HG03097 (cell line): ENCODE results near the gene TMCO4.

Experiments
- ATAC-seq: cut with Tn5 transposase; IDR thresholded peaks from one replicate; pipeline ENCODE4 v1.9.1; 2021; ENCODE audit not compliant: unreplicated experiment, low FRiP score

TMCO4 gene

DNA sequence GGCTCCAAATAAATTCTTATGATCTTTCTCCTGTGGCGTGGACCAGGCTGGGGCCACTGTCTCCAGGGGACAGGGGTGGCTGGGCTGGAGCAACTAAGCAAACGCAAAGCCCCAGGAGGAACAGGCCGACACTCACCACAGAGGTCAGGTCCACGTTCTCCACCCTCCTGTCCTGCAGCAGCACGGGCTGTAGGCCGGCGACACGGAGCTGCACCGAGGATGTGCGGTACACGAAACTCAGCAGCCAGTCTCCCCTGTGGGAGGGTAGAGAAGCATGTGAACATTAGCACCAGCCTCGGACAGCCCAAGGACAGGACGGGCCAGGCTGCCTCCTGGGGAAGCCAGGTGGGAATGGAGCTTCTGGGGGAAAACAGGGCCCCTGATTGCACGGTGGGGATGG, 105.4 kb downstream of the TMCO4 start:
- no peak for ATAC-seq

DNA sequence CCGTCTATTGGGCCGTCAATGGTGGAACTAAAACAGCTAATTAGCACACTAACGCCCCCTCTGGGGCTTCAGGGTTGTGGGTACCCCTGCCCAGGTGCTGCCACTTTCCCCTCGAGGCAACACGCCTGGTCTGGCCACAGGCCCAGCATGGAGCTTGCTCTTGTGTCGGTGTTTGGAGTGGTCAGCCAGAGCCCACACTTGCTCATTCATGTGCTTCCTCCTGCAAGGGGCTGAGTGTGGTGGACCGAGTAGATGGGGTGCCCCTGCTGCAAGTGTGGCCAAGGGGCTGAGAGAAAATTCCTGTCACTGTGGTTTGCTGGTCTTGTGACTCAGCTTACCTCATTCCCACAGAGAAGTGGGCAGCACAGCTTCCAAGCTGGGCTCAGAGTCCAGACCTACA, 109.4 kb downstream of the TMCO4 start:
- no peak for ATAC-seq

DNA sequence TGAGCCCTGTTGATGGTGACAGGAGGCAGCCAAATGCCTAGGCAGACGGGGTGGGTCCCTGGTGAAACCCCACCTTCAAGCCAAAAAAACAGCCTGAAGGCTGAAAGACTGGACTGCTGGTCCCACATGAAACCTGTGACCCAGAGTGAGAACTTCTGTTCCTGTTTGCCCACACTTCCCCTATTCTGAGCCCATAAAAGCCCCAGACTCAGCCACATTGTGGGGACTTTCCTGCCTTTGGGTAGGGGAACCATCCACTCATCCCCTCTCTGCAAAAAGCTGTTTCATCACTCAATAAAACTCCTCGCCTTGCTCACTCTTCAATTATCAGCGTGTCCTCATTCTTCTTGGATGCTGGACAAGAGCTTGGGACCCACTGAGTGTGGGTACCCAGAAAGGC, 109.9 kb downstream of the TMCO4 start:
- no peak for ATAC-seq

DNA sequence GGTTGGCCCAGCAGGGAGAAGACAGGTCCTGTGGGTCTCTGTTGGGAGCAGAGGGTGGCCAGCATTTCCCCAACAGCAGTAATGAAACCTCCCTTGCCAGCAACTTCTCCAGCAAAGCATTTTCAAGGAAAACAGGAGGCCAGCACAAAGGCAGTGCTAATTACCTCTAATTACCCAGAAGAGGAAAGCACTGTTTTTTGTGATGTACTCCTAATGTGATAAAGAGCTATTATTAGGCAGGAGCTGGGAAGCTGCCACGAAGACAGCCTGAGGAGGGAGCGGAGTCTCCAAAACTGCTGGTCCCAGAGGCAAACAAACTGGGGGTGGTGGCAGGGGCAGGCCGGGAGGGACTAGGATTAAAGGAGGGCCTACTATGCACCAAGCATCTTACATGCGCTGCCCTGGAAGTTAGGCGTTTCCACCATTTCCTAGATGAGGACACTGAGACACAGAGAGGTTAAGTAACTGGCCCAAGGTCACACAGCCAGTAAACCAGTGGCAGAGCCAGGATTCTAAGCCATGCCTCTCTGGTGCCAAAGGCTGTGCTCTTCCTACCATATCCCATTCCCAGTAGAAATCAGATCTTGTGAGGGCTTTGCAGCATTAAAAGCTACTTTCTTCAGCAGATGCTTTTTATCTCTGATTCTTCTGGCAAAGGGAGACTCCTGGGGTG, 110.5 kb downstream of the TMCO4 start:
- ATAC-seq, result no peak

DNA sequence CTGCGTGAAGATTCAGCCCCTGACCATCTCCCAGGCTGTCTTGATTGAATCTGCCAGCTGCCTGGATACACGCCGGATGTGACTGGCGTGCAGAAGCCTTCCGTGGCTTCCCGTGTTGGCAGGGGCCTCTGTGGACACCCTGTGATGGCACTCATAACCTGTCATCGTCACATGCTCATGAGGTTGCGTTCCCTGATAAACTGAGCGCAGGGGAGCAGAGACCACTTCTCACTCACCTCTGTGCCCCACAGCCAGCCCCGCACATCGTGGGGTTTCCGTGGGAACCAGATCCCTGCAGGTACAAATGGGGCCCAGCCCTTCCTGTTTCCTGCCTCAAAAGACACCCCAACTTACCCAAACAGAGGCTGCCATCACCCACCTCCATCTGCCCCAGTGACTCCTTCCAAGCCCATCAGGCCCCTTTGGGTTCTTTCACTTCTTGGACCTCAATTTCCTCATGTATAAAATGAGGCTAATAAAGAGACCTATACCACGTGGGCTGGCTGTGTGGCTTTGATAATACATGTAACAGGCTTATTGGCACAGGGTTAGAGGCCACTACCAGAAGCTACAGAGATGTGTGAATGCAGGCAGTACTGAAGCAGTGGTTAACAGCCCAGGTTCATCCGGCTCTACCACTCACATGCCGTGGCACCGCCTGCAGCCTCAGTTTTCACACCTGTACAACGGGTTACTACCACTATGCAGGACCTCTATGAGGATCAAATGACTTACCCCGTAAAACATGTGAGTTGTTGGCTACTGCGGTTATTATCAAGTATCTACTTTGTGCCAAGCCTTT, 111.5 kb downstream of the TMCO4 start:
- ATAC-seq, result no peak

DNA sequence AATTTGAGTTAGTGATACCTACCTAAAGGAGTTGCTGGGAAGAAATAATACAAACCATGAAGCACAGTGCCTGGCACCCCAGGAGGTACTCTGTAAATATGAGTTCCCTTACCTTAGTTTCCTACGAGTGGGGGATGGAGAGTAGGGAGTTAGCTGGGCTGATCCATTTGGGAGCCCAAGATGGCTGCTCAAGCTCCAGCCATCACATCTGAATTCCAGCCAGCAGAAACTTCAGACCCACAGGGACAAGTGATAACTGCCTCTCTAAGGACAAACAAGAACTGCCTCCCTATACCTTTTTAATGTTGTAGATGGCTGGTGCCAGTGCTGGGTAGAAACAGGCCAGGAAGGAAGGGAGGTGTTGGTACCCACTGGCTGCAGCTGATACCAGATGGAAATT, 112.3 kb downstream of the TMCO4 start:
- no peak for ATAC-seq

DNA sequence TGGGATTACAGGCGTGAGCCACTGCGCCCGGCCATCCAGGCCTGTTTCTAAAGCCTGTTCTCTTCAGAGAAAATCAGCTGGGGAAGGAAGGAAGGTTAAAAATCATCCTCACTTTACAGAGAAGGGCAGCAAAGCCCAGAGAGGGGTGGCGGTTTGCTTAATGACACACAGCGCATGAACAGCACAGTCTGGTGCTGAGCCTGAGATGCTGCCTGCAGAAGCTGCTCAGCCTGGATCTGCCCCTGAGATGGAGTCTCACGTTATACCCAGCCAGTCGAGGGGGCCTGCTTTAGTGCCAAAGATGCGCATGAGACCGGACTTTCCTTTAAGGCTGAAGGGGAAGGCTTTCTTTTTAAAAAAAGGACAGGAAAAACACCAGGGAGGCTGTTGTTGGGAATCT, 113.7 kb downstream of the TMCO4 start:
- no peak for ATAC-seq

DNA sequence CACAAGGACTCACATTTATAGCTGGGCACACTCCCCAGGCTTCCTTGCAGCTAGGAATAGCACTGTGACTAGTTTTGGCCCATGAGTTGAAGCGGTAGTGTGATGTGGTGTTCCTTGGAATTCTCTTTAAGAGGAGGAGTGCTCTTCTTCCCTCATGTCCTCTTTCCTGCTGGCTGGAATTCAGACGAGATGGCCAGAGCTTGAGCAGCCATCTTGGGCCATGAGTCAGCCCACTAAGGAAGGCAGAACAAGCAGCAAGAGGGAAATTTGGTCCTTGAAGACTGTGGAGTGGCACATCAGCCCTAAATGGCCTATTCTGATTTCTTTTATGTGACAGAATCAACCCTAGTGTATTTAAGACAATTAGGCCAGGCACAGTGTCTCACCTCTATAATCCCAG, 115.0 kb downstream of the TMCO4 start:
- no peak for ATAC-seq

DNA sequence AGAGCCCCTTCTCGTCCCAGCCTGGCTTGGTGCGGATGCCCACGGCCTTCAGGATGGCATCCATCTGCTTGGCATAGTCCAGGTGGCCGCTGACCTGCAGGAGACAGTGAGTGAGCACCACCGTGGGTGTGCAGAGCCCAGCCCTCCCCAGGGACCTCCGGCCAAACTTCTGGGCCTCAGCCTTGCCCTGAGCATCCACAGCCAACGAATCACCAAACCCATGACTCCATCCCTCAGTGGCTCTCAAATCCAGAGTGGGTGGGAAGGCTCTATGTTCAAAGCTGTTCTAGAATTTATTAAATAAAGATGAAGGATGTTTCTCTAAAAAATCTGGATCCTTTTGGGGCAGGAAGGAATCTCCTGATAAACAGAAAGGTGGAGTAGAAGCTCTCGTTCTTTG, 116.4 kb downstream of the TMCO4 start:
- no peak for ATAC-seq

DNA sequence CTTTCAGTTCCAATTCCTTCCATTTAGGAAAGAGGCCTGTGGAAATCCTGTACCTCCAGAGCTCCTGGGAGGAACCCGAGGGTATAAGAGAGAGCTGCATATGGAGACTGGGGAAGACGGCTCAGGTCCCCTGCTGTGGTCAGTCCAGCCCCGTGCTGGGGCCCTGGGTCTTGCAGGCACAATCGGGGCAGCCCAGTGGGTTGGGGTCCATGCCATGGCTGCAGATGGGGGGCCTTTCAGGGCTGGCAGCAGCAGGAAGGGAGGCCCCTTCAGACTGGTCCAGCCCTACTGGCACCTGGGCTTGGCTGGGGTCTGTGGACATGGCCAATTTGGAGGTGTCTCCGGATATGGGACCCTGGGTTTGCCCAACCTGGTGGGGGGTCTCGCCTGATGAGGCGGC, 116.8 kb downstream of the TMCO4 start:
- ATAC-seq, result no peak

DNA sequence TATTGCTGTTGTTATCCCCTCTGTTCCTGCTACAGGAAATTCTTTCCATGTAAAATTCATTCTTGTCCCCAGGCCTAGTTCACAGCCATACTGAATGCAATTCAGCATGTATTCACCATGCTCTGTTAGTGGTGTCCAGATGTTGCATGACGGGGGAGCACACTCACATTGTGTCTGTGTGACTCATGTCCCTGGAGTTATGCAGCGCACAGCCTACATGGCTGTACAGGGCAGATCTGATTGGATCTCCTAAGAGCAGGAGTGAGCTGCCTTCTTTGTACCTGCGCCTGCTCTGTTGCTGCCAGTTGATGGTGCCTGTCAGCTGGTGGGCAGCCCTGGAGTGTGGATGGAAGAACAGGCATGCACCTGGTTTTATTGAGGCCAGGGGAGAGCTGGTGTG, 117.5 kb downstream of the TMCO4 start:
- ATAC-seq, result no peak

DNA sequence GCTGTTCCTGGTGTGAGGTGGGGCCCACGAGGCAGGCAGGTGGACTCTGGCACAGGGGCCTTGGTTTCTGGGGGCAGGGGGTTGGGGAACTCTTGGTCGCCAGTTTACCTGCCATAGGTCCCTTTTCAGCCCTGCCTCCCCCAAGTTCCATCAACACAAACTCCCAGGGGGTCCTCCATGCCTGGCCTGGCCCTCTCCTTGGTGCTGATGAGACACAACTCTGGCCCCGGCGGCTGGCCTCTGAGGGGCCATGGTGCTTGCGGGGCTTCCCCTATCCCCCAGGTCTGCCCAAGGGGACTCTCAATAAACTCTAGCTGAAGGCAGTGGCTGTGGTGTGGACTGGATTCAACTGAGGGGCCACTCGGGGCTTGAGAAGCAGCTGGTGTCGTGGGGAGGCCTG, 119.1 kb downstream of the TMCO4 start:
- ATAC-seq, result no peak

DNA sequence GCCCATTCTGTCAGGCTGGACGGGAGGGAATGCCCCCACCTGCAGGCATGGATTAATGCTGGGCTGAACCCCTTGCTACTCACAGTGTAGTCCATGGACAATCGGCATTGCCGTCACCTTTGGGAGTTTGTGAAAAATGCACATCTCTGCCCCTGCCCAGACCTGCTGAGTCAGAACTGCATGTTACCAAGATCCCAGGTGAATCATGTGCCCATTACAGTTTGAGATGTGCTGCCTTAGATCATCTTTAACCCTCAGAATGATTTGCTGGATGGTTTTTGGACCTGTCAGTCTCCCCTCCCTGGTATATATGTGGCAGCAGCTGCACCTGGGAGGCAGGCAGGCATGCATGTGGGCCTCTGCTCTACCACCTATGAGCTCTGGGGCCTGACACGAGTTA, 120.0 kb downstream of the TMCO4 start:
- no peak for ATAC-seq

DNA sequence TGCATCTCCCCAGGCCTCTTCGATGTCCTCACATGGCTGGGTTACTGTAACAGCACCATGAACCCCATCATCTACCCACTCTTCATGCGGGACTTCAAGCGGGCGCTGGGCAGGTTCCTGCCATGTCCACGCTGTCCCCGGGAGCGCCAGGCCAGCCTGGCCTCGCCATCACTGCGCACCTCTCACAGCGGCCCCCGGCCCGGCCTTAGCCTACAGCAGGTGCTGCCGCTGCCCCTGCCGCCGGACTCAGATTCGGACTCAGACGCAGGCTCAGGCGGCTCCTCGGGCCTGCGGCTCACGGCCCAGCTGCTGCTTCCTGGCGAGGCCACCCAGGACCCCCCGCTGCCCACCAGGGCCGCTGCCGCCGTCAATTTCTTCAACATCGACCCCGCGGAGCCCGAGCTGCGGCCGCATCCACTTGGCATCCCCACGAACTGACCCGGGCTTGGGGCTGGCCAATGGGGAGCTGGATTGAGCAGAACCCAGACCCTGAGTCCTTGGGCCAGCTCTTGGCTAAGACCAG, 120.7 kb downstream of the TMCO4 start:
- no peak for ATAC-seq

DNA sequence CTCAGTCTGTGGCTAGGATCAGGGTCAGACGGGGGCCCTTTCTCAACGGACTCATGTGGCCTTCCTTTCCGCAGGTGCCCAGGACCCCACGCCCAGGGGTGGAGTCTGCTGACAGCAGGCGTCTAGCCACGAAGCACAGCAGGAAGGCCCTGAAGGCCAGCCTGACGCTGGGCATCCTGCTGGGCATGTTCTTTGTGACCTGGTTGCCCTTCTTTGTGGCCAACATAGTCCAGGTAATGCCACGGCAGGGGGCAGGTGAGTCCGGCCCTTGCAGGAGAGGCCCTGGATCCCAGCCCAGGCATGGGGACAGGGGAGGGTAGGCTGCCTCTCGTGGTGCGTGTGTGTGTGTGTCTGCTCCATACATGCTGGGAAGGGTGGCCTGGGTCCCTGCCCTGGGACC, 121.2 kb downstream of the TMCO4 start:
- no peak for ATAC-seq

DNA sequence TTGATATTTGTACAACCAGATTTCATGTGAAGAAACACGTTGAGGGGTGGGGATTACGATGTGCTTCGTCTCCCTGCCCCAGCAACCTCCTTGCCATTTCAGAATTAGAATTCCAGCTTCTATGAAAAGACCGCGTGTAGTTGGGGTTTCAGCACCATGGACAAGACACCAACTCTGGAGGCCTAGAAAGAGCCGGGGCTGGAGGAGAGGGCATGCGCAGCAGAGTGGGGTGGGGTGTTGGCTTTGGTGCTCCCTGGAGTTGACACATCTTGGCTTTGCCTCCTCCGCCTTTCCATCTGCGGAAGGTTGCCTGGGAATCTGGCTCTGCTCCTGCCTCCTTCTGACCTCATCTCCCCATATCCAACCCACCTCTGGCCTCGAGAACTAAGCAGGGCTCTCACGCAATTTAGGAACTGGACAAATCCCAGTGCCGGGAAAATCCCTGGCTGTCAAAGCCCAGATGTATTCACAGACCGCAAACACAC, 123.2 kb downstream of the TMCO4 start:
- no peak for ATAC-seq

DNA sequence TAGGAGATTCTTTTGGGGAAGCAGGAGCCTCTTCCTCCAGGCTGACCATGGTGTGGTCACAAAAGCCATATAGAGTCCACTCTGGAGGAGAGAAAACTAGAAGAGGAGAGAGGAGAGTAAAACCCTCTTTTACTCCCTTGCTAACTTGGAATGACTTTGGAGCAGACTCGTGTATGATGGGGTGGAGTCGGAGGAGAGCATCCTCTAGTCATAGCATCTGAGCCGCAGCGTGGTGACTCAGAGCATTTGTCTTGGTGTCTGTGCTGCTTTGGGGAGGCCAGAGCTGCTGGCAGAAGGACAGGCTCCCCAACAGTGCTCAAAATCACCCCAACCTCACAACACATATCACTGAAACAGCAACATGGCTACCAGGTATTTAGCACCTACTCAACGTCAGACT, 123.9 kb downstream of the TMCO4 start:
- ATAC-seq, result no peak

DNA sequence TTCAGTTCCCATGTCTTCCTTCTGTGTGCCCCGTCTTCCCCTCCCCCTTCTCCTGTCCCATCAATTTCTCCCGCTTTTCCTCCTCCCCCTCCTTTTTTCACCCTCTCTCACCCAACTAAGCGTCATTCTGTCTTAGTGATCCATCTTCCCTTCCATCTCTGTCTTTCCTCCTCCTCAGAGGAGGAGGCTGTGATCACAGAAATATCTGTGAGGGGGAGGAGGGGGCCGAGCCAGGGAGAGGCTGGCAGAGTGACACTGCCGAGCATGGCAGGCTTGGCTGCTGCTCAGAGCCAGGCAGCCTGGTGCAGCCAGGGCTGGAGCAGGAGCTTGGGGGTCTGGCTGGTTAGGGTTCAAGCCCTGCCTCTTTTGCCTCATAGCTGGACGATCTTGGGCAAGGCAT, 127.5 kb downstream of the TMCO4 start:
- no peak for ATAC-seq

DNA sequence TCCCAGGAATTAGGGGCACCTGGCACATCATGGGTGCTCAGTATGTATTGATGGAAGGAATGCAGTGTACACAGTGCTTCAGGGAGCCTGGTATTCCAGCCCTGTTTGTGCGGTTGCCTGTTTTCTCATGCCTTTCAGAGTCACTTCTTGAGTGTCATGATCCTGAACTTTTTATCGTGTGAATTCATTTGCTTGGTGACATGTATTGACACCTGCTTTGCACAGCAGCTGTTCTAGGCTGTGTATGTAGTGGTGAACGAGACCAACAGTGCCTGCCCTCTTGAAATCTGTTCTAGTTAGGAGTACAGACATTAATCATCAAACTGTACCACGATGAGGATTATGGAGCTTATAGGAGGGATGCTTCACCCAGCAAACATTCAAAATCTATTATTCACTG, 128.9 kb downstream of the TMCO4 start:
- no peak for ATAC-seq

DNA sequence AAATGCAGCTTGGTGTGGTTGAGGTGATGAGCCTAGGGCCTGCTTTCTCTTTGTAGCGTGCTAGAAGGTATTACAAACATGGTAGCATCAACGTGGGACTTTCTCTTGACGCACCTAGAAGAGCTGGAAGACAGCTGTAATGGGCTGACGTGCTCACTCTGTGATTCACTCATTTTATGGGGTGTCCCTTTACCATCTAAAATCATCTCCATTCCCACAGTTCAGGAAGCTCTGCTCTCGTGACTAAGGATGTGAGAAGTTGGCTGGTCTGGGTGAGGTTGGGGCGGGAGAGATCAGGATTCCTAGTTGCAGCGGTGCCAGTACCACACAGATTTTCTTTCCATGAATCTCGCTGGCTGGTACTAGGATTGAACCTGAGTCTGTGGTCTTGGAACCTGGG, 130.8 kb downstream of the TMCO4 start:
- no peak for ATAC-seq

DNA sequence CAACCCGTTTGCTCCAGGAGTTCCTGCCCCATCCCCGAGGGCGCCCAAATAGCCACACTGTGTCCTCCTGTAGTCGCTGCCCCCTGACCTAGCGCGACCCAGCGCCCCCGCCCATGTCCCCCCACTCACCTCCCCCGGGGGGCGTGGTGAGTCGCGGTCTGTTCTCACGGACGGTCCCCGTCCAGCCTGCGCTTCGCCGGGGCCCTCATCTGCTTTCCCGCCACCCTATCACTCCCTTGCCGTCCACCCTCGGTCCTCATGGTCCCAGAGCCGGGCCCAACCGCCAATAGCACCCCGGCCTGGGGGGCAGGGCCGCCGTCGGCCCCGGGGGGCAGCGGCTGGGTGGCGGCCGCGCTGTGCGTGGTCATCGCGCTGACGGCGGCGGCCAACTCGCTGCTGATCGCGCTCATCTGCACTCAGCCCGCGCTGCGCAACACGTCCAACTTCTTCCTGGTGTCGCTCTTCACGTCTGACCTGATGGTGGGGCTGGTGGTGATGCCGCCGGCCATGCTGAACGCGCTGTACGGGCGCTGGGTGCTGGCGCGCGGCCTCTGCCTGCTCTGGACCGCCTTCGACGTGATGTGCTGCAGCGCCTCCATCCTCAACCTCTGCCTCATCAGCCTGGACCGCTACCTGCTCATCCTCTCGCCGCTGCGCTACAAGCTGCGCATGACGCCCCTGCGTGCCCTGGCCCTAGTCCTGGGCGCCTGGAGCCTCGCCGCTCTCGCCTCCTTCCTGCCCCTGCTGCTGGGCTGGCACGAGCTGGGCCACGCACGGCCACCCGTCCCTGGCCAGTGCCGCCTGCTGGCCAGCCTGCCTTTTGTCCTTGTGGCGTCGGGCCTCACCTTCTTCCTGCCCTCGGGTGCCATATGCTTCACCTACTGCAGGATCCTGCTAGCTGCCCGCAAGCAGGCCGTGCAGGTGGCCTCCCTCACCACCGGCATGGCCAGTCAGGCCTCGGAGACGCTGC, 133.9 kb downstream of the TMCO4 start:
- ATAC-seq, result no peak
